NCI-H82 (cell line): ENCODE results near the gene RBFOX2.

Experiments
- DNase-seq: peaks from one replicate; lab custom pipeline; 2025; lab: John Stamatoyannopoulos, UW

Gene RBFOX2

GRCh38 chr22:35690001-35690400 lies 338.6 kb downstream of the RBFOX2 start:
- no peak for DNase-seq

GRCh38 chr22:35688913-35689675 lies 339.5 kb downstream of the RBFOX2 start:
- no peak for DNase-seq
